ENCODE measurements around the gene DPEP1.
A peak's percentile ranks its signal among the peaks of the same experiment; 100 is the strongest.
"Not testable (repeated sequence)": the region's sequence is repeated elsewhere in the genome, so short reads cannot be mapped to it uniquely, and the experiment has no call there.

Gene DPEP1

DNA sequence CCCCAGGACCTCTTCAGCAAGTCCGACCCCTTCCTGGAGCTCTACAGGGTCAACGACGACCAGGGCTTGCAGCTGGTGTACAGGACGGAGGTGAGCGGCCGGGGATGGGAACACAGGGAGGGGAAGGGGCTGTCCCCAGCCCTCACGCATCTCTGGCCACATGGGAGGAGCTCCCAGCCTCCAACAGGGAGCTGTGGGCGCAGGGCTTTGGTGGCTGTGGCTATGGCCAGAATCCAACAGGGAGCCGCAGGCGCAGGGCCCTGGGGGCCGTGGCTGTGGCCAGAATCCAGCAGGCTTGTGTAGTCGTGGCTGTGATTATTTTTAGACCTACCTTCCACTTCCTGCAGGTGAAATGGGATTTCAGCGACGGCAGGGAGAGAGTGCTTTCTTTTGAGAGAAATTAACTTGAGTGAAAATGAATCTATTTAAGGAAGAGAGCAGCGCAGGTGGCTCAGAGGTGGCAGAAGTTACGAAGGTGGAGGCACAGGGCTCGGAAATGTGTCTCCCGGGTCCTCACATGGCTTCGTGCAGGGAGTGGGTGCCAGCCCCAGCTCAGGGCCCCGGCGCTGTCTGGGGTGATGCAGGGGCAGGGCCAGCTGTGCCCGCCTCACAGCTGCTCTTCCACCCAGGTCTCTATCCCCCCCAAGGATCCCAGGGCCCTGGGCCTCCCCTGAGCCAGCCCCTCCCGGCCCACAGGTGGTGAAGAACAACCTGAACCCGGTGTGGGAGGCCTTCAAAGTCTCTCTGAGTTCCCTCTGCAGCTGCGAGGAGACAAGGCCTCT is 28.5 kb upstream of the DPEP1 start:
- no peak overlapping the region for H3K4me3 ChIP-seq (ENCODE audit: control insufficient read depth, low read depth, low read length)
- TF ChIP-seq CTCF (conservative IDR thresholded peaks at IDR 0.05; ENCODE audit: control insufficient read depth, insufficient read depth, low read depth, low read length), result no peak
- DNase-seq (ENCODE audit: low read depth), result no peak

DNA sequence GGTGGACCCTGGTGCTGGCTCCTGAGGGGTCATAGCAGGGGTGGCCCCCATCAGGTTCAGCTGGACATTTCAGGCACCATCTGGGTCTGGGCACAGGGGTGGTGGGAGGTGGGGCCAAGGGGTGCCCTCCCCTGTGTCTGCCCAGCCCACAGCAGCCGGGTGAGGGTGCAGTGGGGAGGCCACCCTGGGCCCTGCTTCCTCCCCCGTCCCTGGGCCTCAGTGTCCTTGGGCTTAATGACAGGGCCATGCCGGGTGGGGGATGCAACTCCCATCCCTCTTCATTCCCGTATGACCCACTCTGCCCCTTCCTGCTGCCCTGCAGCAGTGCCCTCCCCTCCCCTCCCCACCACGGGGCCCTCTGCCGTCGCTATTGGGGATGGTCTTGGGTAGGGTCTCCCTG is 27.2 kb upstream of the DPEP1 start:
- no peak overlapping the region for H3K4me3 ChIP-seq (ENCODE audit: control insufficient read depth, low read depth, low read length)
- DNase-seq (ENCODE audit: low read depth), result no peak
- no peak for TF ChIP-seq CTCF (conservative IDR thresholded peaks at IDR 0.05; ENCODE audit: control insufficient read depth, insufficient read depth, low read depth, low read length)

DNA sequence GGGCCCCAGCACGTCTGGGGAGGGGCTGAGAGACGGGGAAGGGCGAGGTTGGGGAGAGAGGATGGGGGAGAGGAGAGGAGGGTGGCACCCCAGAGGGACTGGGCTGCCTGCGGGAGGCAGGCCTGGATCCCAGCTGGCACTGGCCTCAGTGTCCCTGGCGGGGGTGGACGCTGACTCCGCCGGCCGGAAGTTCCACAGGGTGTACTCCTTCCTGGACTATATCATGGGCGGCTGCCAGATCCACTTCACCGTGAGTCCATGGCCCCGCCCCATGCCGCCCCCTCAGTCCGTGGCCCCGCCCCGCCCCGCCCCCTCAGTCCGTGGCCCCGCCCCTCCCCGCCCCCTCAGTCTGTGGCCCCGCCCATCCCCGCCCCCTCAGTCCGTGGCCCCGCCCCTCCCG is 26.6 kb upstream of the DPEP1 start:
- DNase-seq (ENCODE audit: low read depth), result peak; percentile 89
- H3K4me3 ChIP-seq (ENCODE audit: control insufficient read depth, low read depth, low read length), result no peak overlapping the region
- TF ChIP-seq CTCF (conservative IDR thresholded peaks at IDR 0.05; ENCODE audit: control insufficient read depth, insufficient read depth, low read depth, low read length), result no peak

DNA sequence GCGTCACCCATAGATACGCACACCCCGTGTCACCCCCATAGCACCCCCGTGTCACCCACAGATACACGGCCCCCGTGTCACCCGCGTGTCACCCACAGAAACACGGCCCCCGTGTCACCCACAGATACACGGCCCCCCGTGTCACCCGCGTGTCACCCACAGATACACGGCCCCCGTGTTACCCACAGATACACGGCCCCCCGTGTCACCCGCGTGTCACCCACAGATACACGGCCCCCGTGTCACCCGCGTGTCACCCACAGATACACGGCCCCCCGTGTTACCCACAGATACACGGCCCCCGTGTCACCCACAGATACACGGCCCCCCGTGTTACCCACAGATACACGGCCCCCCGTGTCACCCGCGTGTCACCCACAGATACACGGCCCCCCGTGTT is 25.8 kb upstream of the DPEP1 start:
- H3K4me3 ChIP-seq (ENCODE audit: control insufficient read depth, low read depth, low read length); DNase-seq (ENCODE audit: low read depth): not testable (repeated sequence)

DNA sequence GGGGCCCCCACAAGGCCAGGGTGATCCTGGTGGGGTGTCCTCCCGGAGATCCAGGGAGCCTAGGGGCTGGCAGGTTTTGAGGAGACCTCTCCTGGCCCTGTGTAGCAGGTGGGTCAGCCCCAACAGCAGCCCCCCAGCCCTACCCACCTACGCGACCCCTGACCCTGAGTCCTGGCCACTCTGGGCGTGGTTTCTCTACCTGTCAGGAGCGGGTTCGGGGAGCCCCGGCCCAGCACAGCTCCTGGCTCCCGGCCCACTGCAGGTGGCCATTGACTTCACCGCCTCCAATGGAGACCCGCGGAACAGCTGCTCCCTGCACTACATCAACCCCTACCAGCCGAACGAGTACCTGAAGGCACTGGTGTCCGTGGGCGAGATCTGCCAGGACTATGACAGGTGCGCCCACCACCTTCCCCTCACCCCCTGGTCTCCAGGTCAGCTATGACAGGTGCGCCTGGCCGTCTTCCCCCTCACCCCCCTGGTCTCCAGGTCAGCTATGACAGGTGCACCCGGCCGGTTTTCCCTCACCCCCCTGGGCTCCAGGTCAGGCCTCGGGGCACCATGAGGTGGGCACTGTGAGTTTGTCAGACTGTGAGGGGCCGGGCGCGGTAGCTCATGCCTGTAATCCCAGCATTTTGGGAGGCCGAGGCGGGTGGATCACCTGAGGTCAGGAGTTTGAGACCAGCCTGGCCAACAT is 24.9 kb upstream of the DPEP1 start:
- TF ChIP-seq CTCF (conservative IDR thresholded peaks at IDR 0.05; ENCODE audit: control insufficient read depth, insufficient read depth, low read depth, low read length), result no peak
- DNase-seq (ENCODE audit: low read depth), result no peak
- H3K4me3 ChIP-seq (ENCODE audit: control insufficient read depth, low read depth, low read length), result no peak overlapping the region

GRCh38 chr16:89589241-89589926 is 24.1 kb upstream of the DPEP1 start:
- DNase-seq (ENCODE audit: low read depth), result no peak
- no peak overlapping the region for H3K4me3 ChIP-seq (ENCODE audit: control insufficient read depth, low read depth, low read length)
- no peak for TF ChIP-seq CTCF (conservative IDR thresholded peaks at IDR 0.05; ENCODE audit: control insufficient read depth, insufficient read depth, low read depth, low read length)

GRCh38 chr16:89593841-89594240 is 19.6 kb upstream of the DPEP1 start:
- H3K4me3 ChIP-seq (ENCODE audit: control insufficient read depth, low read depth, low read length), result no peak overlapping the region
- TF ChIP-seq CTCF (conservative IDR thresholded peaks at IDR 0.05; ENCODE audit: control insufficient read depth, insufficient read depth, low read depth, low read length), result no peak
- DNase-seq (ENCODE audit: low read depth), result no peak
